Skin epidermis (tissue), 12 donors: ENCODE measurements around the gene LY6G6D.

Source experiments
- H3K27ac ChIP-seq, 21 experiments: fragments of 200-600 bp; sonication (generic) in 11 of 21; one replicate each; pipeline ENCODE4 v1.5.0; 2020; ENCODE audit warnings: mild to moderate bottlenecking in 3 of 21, inconsistent platforms in 2 of 21, moderate library complexity in 2 of 21
- H3K4me3 ChIP-seq, 7 experiments: fragments of 200-600 bp; sonication (generic) in 2 of 7; one replicate each; pipeline ENCODE4 v1.5.0; 2020; ENCODE audit warnings: inconsistent platforms in 2 of 7, mild to moderate bottlenecking in 2 of 7, moderate library complexity in 1 of 7

Gene LY6G6D

DNA sequence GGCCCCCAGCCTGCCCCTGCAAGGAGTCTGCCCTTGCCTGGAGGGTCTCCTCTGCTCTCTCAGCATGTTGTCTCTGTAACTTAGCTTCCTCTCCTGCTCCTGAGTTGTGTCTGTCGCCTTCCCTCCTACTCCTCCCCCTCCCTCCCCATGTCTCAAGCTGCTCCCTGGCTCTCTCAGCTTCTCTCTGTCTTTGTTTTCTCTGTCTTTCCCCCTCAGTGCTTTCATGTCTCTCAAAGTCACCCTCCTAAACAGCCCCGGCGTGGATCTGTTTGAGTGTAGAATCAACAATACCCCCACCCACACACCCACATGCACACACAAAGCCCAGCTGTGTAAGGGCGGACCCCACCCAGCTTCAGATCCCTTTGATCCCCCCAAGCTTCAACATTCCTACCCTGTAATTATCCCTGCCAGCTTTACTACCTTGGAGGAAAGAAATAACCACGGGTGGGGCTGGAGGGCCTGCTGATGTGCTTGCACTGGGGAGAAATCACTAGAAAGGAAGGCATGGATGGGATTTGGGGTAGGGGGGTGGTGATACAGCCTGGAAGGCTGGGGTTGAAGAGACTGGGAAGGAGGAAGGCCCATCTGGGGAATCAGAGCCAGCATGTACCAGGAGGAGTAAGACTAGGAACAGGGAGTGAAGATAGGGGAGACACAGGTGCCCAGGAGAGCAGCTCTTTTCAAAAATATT lies 1.0 kb upstream of the LY6G6D start:
- H3K27ac ChIP-seq: peak overlapping the region in 13 of 21 experiments; percentile 0 to 77 (median 65)
- H3K4me3 ChIP-seq: no peak overlapping the region

DNA sequence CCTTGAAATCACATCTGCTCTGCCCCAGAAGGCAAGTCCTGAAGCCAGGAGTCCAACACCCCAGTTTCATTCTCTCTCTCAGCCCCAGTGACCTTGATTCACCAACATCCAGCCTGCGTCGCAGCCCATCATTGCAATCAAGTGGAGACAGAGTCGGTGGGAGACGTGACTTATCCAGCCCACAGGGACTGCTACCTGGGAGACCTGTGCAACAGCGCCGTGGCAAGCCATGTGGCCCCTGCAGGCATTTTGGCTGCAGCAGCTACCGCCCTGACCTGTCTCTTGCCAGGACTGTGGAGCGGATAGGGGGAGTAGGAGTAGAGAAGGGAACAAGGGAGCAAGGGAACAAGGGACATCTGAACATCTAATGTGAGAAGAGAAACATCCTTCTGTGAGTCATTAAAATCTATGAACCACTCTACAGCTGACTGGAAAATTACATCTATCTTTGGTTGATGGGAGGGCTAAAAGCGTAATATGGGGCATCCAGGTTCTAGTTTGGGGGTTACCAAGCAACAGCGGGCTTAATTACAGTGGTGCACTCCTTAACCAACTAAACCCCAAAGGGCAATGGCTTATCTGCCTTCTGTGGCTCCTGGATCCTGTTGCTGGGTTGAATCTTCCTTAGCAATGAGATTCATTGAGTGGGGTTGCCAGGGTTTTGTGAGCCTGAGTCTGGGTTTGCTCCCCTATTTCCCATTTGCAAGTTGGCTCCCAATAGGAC lies 2.5 kb downstream of the LY6G6D start:
- peak overlapping the region in 16 of 21 experiments; percentile 9 to 84 (median 66) for H3K27ac ChIP-seq

DNA sequence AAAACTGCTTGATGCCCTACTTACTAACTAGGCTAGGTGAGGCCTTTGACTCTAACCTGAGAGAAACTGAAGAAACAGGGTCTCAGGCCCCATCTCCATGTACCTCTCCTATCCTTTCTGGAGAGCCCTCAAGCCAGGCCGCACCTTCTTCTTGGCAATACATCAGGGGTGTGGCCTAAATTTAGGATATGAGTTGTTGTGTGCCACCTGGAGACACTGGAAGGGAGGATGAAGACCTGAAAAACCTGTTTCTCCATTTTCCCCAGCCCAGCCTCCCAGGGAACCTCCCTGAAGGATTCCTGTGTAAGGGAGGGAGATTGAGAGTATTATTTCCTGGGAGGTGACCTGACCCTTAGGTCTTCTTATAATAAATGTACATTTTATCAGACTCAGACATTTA lies 3.1 kb downstream of the LY6G6D start:
- peak overlapping the region in 18 of 21 experiments; percentile 44 to 84 (median 75) for H3K27ac ChIP-seq
- no peak overlapping the region for H3K4me3 ChIP-seq

More for the DNA sequence above, 2.5 kb downstream of the LY6G6D start:
- no peak overlapping the region for H3K4me3 ChIP-seq

GRCh38 chr6:31719001-31719400 lies 3.9 kb downstream of the LY6G6D start:
- Histone ChIP-seq H3K27ac (peak overlapping the region in 20 of 21 experiments; percentile 43 to 84 (median 72)), H3K4me3 (peak overlapping the region in 1 of 7 experiments; percentile 21)

GRCh38 chr6:31720196-31720770 lies 5.1 kb downstream of the LY6G6D start:
- peak overlapping the region in 19 of 21 experiments; percentile 49 to 84 (median 73) for H3K27ac ChIP-seq

DNA sequence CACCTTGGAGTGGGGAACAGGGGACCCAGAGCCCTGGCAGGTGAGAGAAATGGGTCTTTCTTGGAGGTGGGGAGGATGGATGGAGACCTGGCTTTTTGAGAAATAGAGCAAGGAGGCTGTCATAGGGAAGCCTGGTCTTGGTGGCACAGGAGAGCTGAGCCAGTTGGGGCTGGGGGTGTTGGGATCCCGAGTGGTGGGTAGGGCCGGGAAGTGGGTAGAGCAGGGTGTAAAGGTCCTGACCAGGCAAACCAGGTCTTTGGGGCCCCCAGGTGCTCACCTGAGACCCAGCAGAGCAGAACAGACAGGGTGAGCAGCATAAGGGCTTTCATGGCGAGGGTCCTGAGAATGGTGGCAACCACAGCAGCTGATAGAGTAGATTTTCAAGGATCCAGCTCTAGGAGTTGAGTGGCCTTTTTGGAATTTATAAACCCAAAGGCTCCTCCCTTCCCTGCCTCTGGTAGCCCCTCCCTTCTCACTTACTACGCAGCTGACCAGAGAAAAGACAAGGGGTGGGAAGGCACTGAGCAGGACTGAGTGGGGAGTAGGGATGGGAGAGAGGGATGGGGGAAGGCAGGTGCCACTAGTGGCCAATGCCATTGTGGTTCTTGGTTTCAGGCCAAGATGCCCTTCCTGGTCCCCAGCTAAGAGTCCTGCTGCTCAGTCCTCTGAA lies 6.3 kb downstream of the LY6G6D start, which contains the start of gene LY6G6C:
LY6G6C (minus strand) TSS at position 396 of the 670 bp plus-strand sequence; CDS start at position 329, 67 bp downstream.
- H3K4me3 ChIP-seq: peak within 1 kb of the TSS in 2 of 7 experiments; percentile 2 to 4

More at GRCh38 chr6:31720196-31720770, 5.1 kb downstream of the LY6G6D start:
- H3K4me3 ChIP-seq: peak overlapping the region in 3 of 7 experiments; percentile 4 to 21 (median 13)

DNA sequence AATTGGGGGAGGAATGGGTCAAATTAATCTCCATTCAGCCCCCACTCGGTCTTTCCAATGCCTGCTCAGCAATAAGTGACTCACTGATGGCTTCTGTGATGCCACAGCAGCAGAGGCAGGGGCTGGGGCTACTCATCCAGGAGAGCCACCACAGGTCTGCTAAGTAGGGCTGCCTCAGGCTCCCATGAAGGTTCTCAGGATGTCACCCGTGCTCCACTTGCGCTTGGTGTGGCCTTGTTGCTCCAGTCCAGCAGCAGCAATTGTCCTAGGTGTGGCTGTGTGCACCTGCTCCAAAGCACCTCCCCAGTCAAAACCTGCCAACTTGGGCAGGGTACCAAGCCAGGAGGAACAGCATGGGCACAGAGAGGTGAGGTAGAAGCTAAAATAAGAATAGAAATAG lies 7.0 kb downstream of the LY6G6D start:
- peak overlapping the region in 12 of 21 experiments; percentile 18 to 84 (median 56) for H3K27ac ChIP-seq
- no peak overlapping the region for H3K4me3 ChIP-seq

More for the DNA sequence above, 6.3 kb downstream of the LY6G6D start, which contains the start of gene LY6G6C:
- peak within 1 kb of the TSS in 18 of 21 experiments; percentile 13 to 84 (median 57) for H3K27ac ChIP-seq

DNA sequence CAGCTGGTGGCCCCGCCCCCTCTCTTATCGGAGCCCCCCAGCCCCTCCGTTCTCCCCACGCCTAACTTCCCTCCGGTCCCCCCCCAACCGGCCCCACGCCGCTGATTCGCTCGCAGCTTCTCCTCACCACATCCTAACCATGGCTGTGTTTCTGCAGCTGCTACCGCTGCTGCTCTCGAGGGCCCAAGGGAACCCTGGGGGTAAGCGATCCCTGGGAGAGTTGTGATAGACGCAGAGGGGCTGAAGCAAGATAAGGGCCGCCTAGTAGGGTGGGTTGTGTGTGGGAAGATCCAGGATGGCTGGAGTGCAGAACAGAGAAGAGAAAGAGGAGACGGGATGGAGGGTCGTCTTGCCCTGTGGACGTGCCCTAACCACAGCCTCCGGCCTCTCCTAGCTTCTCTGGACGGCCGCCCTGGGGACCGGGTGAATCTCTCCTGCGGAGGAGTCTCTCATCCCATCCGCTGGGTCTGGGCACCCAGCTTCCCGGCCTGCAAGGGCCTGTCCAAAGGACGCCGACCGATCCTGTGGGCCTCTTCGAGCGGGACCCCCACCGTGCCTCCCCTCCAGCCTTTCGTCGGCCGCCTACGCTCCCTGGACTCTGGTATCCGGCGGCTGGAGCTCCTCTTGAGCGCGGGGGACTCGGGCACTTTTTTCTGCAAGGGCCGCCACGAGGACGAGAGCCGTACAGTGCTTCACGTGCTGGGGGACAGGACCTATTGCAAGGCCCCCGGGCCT lies 8.3 kb downstream of the LY6G6D start, which contains the start of gene MPIG6B:
MPIG6B (plus strand) TSS at position 129 of the 735 bp plus-strand sequence; CDS start at position 140, 11 bp downstream.
- Histone ChIP-seq H3K4me3 (no peak within 1 kb of the TSS), H3K27ac (peak within 1 kb of the TSS in 6 of 21 experiments; percentile 19 to 84 (median 58))

GRCh38 chr6:31723980-31724691 lies 9.0 kb downstream of the LY6G6D start:
- H3K27ac ChIP-seq: peak overlapping the region in 4 of 21 experiments; percentile 43 to 57 (median 52)

DNA sequence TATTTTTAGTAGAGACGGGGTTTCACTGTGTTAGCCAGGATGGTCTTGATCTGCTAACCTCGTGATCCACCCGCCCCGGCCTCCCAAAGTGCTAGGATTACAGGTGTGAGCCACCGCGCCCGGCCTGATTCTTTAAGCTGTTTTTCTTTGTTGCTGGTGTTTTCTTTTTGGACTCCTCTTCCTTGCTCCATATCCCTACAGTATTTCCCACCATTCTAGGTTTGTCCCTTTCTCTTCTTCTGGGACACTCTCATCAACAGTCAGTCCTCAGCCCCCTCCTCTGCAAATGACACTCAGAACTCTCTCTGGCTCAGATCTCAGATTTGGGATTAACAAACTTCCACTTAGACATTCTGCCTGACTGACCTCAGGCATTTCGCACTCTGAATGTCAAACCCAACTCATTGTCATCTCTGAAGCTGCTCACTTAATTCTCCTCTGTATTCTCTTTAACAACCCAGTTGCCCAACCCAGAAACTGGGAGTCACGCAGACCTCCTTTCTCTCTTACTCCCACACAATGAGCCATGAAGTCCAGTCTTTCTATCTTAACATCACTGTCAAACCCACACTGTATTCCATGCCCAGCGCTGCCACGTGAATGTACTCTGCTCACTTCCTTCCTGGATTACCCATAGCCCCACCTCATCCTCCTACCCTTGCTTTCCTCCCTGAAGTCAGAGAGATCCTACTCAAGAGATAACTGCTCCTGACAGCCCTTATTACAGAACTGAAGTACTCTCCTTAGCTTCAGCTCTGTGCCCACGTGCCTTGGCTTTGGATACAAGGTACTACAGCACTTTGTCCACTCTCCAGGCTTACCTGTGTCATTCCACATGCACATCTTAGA lies 10.6 kb downstream of the LY6G6D start:
- H3K4me3 ChIP-seq: no peak overlapping the region
- peak overlapping the region in 9 of 21 experiments; percentile 6 to 84 (median 28) for H3K27ac ChIP-seq

More at GRCh38 chr6:31723980-31724691, 9.0 kb downstream of the LY6G6D start:
- no peak overlapping the region for H3K4me3 ChIP-seq

- H3K4me3 ChIP-seq: no peak overlapping the region
- peak overlapping the region in 19 of 21 experiments; percentile 43 to 93 (median 85) for H3K27ac ChIP-seq
Measured at GRCh38 chr6:31727034-31727716, 12.0 kb downstream of the LY6G6D start.

DNA sequence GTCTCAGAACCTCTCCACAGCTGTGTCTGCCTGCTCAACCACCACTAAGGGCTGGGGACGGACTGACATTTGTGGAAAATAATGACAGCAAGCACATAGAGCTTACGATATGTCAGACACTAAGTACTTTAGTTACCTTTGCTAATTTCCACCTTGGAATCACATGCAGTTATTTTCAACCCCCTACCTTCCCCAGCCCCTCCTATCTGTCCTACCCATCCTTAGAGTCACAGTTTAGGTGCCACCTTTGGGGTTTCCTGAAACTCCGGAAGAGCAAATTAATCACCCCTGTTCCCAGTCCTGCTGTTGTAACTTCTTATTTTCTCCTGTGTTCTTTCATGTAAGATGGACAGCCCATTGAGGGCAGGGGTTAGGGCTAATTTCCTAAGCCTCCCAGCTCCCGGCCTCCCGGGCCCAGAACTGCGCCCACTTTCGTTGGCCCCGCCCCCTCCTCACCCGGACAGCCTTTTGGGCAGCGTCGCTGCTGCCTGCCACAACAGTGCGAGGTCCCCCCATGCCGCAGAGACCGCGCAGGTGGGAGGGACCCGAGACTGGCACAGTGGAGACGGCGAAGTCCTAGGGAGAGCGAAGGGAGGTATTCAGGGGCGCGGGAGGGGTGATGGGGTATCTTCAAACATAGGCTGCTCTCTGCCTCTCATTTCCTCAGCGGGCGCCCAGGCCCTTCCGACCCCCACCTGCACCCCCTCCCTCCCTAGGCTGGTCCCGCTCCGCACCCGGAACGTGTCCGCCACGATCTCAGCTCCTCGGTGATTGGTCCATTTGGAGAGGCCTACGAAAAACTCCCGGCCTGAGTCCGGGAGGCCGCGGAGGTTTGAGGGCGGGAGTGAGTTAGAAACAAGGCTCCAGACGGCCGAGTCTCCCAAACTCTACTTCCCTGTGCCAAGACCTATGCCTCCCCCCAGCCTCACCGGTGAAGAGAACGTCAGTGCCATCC lies 12.8 kb downstream of the LY6G6D start:
- peak overlapping the region; percentile 56 to 95 (median 86) for H3K27ac ChIP-seq
- peak overlapping the region; percentile 52 to 82 (median 77) for H3K4me3 ChIP-seq

- Histone ChIP-seq H3K4me3 (peak within 1 kb of the TSS; percentile 52 to 82 (median 77)), H3K27ac (peak within 1 kb of the TSS; percentile 56 to 95 (median 89))
Measured at GRCh38 chr6:31728767-31729514, 13.8 kb downstream of the LY6G6D start, which contains the start of gene DDAH2. Gene DDAH2 (minus strand): TSS chr6:31729299. CDS start chr6:31729161, 138 bp downstream.

DNA sequence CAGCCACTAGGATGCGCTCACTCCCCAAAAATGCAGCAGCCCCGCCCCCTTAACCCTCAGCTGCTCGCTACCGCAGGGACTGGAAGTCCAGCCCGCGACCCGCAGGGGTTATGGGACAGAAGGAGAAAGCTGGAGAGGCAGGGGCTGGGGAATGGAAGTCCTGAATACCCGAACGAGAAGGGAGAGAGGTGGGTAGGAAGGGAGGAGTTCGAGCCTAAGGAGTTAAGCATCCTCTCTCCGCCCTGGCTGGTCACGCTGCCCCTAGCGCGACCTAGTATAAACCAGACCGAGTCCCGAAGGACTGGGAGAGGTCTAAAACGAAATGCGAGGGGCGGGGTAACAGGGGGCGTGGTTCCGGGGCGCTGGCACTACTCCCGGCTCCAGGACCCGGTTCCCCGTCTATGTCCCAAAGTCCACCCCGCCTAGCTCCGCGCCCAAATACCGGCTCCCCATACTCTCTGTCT lies 14.4 kb downstream of the LY6G6D start:
- peak overlapping the region; percentile 51 to 95 (median 89) for H3K27ac ChIP-seq
- peak overlapping the region; percentile 52 to 82 (median 77) for H3K4me3 ChIP-seq
